WI38 (cell line): ENCODE data around the gene MAN2B1.

Experiments used
- H3K4me3 ChIP-seq: 2 replicates; pipeline ENCODE4 v1.5.1; 2011; ENCODE audit warnings: low read depth, mild to moderate bottlenecking, control low read depth, low read length
- CTCF ChIP-seq: IDR thresholded peaks from 2 replicates; pipeline ENCODE4 v1.5.1; 2012; ENCODE audit warnings: low read depth, mild to moderate bottlenecking, control low read depth, low read length

Gene MAN2B1

GRCh38 chr19:12607631-12608030 lies 58.9 kb downstream of the MAN2B1 start:
- no peak for TF ChIP-seq CTCF

GRCh38 chr19:12606796-12607195 lies 59.7 kb downstream of the MAN2B1 start:
- no peak overlapping the region for H3K4me3 ChIP-seq
- no peak for TF ChIP-seq CTCF

More at GRCh38 chr19:12607631-12608030, 58.9 kb downstream of the MAN2B1 start:
- no peak overlapping the region for H3K4me3 ChIP-seq

- no peak for TF ChIP-seq CTCF
- H3K4me3 ChIP-seq = no peak overlapping the region
These were observed 62.8 kb downstream of the MAN2B1 start for GRCh38 chr19:12603714-12604113.

- H3K4me3 ChIP-seq = no peak overlapping the region
- TF ChIP-seq CTCF = no peak
These were observed 68.9 kb downstream of the MAN2B1 start for GRCh38 chr19:12597594-12597993.

GRCh38 chr19:12596927-12597548 lies 69.5 kb downstream of the MAN2B1 start:
- no peak for TF ChIP-seq CTCF
- H3K4me3 ChIP-seq = no peak overlapping the region
